ENCODE results near the gene GCK. TPM values are rescaled to one million over a fixed set of nuclear protein-coding genes. Genes with fewer than 3 reads are reported as not detected.

Gene GCK
- total and polyA plus RNA-seq, 2 donors: 1.4 to 2.1 TPM

Small RNAs within 50 kb of the gene (small RNA-seq; reads per million reads assigned to genes)
- gene RNA5SP230: not detected

Other genes starting within 250 kb of the GCK start
- not detected for gene SPDYE1, start 191.5 kb downstream of the GCK start, total RNA-seq
- gene SPDYE1, start 191.5 kb downstream of the GCK start, polyA plus RNA-seq: not detected
- gene DBNL, start 144.7 kb downstream of the GCK start, total RNA-seq: 56.0 TPM
- 111 TPM for gene DBNL, start 144.7 kb downstream of the GCK start, polyA plus RNA-seq
- 3.1 TPM for gene PGAM2, start 123.9 kb downstream of the GCK start, total RNA-seq
- gene PGAM2, start 123.9 kb downstream of the GCK start, polyA plus RNA-seq: 0.71 TPM
- gene POLM, start 106.9 kb downstream of the GCK start, total RNA-seq: 10.2 TPM
- 22.2 TPM for gene POLM, start 106.9 kb downstream of the GCK start, polyA plus RNA-seq
- 57.2 TPM for gene AEBP1, start 85.1 kb downstream of the GCK start, total RNA-seq
- gene AEBP1, start 85.1 kb downstream of the GCK start, polyA plus RNA-seq: 247 TPM
- gene POLD2, start 65.9 kb downstream of the GCK start, total RNA-seq: 37.5 TPM
- gene POLD2, start 65.9 kb downstream of the GCK start, polyA plus RNA-seq: 73.5 TPM
- 2.7 TPM for gene MYL7, start 48.1 kb downstream of the GCK start, total RNA-seq
- 1.9 TPM for gene MYL7, start 48.1 kb downstream of the GCK start, polyA plus RNA-seq
- 25.3 TPM for gene YKT6, start 11.5 kb upstream of the GCK start, total RNA-seq
- 58.0 TPM for gene YKT6, start 11.5 kb upstream of the GCK start, polyA plus RNA-seq
- gene CAMK2B, start 136.2 kb upstream of the GCK start, total RNA-seq: 1.5 TPM
- gene CAMK2B, start 136.2 kb upstream of the GCK start, polyA plus RNA-seq: 0.32 TPM

Data from urinary bladder (tissue), 2 donors.